Memory B cell (primary cell): ENCODE measurements around the gene ZNF609.

ENCODE experiments used
- ATAC-seq: fragments of 150-1000 bp; cut with Tn5 transposase; 2 replicates; pipeline ENCODE4 v1.10.0; 2021; ENCODE audit warnings: low read depth, mild to moderate bottlenecking, moderate library complexity
- DNase-seq, 2 donors: peaks; one replicate each; pipeline ENCODE4 v3.0.0; 2022; ENCODE audit warnings: low spot score in 2 of 2
- H3K27ac Mint-ChIP-seq: one replicate; pipeline ENCODE4 v1.8.0; 2022; ENCODE audit warnings: mild to moderate bottlenecking, moderate library complexity, mixed read lengths
- H3K27me3 Mint-ChIP-seq: one replicate; pipeline ENCODE4 v1.8.0; 2022; ENCODE audit warnings: mixed read lengths
- H3K36me3 Mint-ChIP-seq: one replicate; pipeline ENCODE4 v1.8.0; 2022; ENCODE audit warnings: mild to moderate bottlenecking, mixed read lengths
- H3K4me1 Mint-ChIP-seq: one replicate; pipeline ENCODE4 v1.8.0; 2022; ENCODE audit warnings: mixed read lengths
- H3K4me3 Mint-ChIP-seq: one replicate; pipeline ENCODE4 v1.8.0; 2022; ENCODE audit warnings: mild to moderate bottlenecking, moderate library complexity, mixed read lengths
- H3K9me3 Mint-ChIP-seq: one replicate; pipeline ENCODE4 v1.8.0; 2022; ENCODE audit warnings: mixed read lengths

Gene ZNF609

GRCh38 chr15:64730151-64730550 is 269.8 kb downstream of the ZNF609 start:
- H3K36me3 Mint-ChIP-seq: no peaks in the 10 kb centered on the region
- no peaks in the 10 kb centered on the region for H3K9me3 Mint-ChIP-seq
- peaks cover 13% of the 10 kb centered on the region for H3K4me1 Mint-ChIP-seq
- H3K27ac Mint-ChIP-seq: no peak overlapping the region
- DNase-seq (no peak), ATAC-seq (no peak)
- H3K4me3 Mint-ChIP-seq: no peak overlapping the region
- H3K27me3 Mint-ChIP-seq: peaks cover 3% of the 10 kb centered on the region

- Mint-ChIP-seq H3K27ac (no peak overlapping the region), H3K9me3 (no peaks in the 10 kb centered on the region), H3K27me3 (peaks cover 3% of the 10 kb centered on the region), H3K4me1 (peaks cover 13% of the 10 kb centered on the region), H3K36me3 (no peaks in the 10 kb centered on the region), H3K4me3 (no peak overlapping the region)
- ATAC-seq: peak; percentile 83
- DNase-seq: peak; percentile 83 to 89
These were observed 270.8 kb downstream of the ZNF609 start for GRCh38 chr15:64731012-64731804.

GRCh38 chr15:64731805-64732151 is 271.4 kb downstream of the ZNF609 start:
- H3K4me1 Mint-ChIP-seq: peaks cover 13% of the 10 kb centered on the region
- no peak for DNase-seq
- no peak for ATAC-seq
- H3K4me3 Mint-ChIP-seq: no peak overlapping the region
- H3K36me3 Mint-ChIP-seq: no peaks in the 10 kb centered on the region
- no peaks in the 10 kb centered on the region for H3K9me3 Mint-ChIP-seq
- H3K27me3 Mint-ChIP-seq: peaks cover 3% of the 10 kb centered on the region
- no peak overlapping the region for H3K27ac Mint-ChIP-seq

- no peak for ATAC-seq
These were observed 271.9 kb downstream of the ZNF609 start for GRCh38 chr15:64732156-64732860.

More at GRCh38 chr15:64732156-64732860, 271.9 kb downstream of the ZNF609 start:
- Mint-ChIP-seq H3K36me3 (no peaks in the 10 kb centered on the region), H3K4me1 (peaks cover 13% of the 10 kb centered on the region), H3K27ac (no peak overlapping the region), H3K9me3 (no peaks in the 10 kb centered on the region), H3K4me3 (no peak overlapping the region), H3K27me3 (peaks cover 3% of the 10 kb centered on the region)
- DNase-seq: no peak
